B cell (primary cell): ENCODE results near the gene DHX35.

Experiments used
- CTCF ChIP-seq: fragments of 200-600 bp; IDR thresholded peaks from one replicate; pipeline ENCODE4 v1.8.0; 2022; ENCODE audit warnings: antibody characterized with exemption, mild to moderate bottlenecking
- EZH2 ChIP-seq: IDR thresholded peaks from 2 replicates; pipeline ENCODE4 v1.6.1; 2012; ENCODE audit warnings: borderline replicate concordance, low read depth, mild to moderate bottlenecking, moderate library complexity, low read length; ENCODE audit not compliant: insufficient read depth, poor library complexity, severe bottlenecking

GRCh38 chr20:38937000-38937399 is 25.1 kb upstream of the DHX35 start:
- TF ChIP-seq EZH2 (no peak), CTCF (no peak)
